ENCODE results near the gene CGN. TPM values are rescaled to one million over a fixed set of nuclear protein-coding genes. Genes with fewer than 3 reads are reported as not detected.

CGN gene
- polyA plus RNA-seq, 1 donor: 145 TPM

DNA sequence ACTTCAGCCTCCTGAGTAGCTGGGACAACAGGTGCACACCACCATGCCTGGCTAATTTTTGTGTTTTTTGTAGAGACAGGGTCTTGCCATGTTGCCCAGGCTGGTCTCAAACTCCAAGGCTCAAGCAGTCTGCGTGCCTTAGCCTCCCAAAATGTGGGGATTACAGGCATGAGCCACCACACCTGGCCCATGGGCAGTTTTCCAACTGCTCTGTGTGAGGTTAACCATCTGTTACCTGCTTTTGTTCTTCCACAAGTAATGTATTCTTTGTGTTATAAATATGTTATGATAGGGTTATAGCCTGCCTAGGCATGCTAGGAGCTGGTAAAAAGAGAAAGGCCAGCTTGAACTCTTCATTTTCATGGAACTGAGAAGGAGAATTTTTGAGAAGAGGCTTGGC is 59.6 kb downstream of the CGN start:
- peaks cover 12% of the 10 kb centered on the region for H3K4me1 ChIP-seq (ENCODE audit: control insufficient read depth, insufficient read depth, low read length)
- DNase-seq: no peak
- H3K9me3 ChIP-seq (ENCODE audit: control insufficient read depth, low read depth, low read length): no peaks in the 10 kb centered on the region
- H3K27me3 ChIP-seq (ENCODE audit: control insufficient read depth, insufficient read depth, low read length): no peaks in the 10 kb centered on the region
- H3K4me3 ChIP-seq (ENCODE audit: low read length): no peak overlapping the region
- H3K27ac ChIP-seq (ENCODE audit: low read length): peak overlapping the region; percentile 28
- H3K36me3 ChIP-seq (ENCODE audit: control insufficient read depth, insufficient read depth, low read length): peaks cover 60% of the 10 kb centered on the region
- WGBS (ENCODE audit: insufficient coverage, low lambda C conversion rate): no CpG with 5 or more reads among the region's 1 CpG

DNA sequence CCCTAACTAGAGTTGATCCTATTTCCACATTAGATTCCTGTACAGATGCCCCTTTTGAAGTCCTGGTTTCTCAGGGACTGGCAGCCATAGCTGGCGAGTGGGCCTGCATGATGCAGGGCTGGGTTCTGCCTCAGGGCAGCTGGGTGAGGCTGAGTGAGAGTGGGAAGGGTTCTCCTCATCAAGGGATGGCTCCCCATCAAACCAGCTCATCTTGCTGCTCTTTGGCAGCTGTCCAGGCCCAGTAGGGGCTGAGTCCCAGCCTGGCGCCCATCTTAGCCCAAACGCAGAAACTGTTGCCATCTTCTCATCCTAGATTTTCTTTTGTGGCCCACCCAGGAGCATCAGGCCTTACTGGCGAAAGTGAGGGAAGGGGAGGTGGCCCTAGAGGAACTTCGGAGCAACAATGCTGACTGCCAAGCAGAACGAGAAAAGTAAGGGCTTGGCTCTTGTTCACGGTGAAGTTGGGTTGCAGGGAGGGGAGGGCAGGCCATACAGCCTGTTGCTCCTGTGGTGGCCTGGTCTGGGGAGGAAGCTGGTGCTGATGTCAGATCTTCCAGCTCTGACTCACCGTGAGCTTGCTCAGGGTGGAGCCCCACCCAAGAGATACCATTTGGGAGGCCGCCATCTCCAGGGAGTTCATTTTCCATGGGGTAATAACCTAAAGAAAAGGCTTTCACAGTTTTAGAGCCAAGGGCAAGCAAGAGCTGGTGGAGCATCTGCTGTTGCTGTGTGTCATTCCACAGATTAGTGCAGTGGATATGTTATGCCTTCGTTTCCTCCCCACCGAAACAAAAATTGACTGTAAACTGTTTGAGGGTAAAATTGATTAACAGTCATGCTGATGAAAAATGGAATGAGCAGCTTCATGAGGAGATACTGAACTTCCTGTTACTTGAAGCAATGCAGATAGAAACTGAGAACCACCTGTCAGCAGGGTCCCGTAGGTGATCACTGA is 63.7 kb downstream of the CGN start:
- no peaks in the 10 kb centered on the region for H3K27me3 ChIP-seq (ENCODE audit: control insufficient read depth, insufficient read depth, low read length)
- no CpG with 5 or more reads among the region's 12 CpGs for WGBS (ENCODE audit: insufficient coverage, low lambda C conversion rate)
- no peak for DNase-seq
- H3K9me3 ChIP-seq (ENCODE audit: control insufficient read depth, low read depth, low read length): no peaks in the 10 kb centered on the region
- no peak overlapping the region for H3K4me3 ChIP-seq (ENCODE audit: low read length)
- H3K36me3 ChIP-seq (ENCODE audit: control insufficient read depth, insufficient read depth, low read length): peaks cover 69% of the 10 kb centered on the region
- H3K27ac ChIP-seq (ENCODE audit: low read length): no peak overlapping the region
- H3K4me1 ChIP-seq (ENCODE audit: control insufficient read depth, insufficient read depth, low read length): peaks cover 7% of the 10 kb centered on the region

DNA sequence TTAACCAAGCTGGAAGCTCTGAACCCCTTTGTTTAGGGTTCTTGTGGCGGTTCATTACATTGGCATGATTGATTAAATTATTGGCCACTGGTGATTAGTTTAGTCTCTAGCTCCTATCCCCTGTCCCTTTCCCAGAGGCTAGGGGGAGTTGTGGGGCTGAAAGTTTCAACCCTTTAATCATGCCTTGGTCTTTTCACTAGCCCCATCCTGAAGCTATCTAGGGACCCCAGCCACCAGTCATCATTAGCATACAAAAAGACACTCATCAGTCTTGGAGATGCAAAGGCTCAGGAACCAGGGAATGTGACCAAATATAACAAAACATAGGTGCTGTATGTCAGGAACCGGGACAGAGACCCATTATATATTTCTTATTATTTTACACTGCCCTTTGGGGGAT is 66.0 kb downstream of the CGN start:
- H3K36me3 ChIP-seq (ENCODE audit: control insufficient read depth, insufficient read depth, low read length): peaks cover 72% of the 10 kb centered on the region

DNA sequence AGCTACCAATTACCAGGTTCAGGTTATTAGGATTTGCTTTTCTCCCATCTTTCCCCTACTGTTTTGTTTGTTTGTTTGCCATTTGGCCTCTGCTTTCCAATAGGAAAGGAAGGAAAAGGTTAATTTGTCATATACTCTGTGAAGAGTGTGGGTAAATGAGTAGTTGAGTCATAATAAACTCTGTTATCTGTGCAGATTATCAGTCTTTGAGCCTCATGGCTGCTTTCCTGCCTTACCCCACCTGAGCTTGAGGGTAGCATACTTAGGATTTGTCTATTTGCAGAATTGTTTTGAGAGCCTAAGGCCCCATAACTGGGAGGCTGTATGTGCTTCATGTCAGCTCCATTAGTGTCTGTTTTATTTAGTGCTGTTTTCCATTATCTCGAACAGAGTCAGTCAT is 67.8 kb downstream of the CGN start:
- no CpG with 5 or more reads among the region's 1 CpG for WGBS (ENCODE audit: insufficient coverage, low lambda C conversion rate)
- DNase-seq: no peak
- Histone ChIP-seq H3K4me3 (ENCODE audit: low read length) (no peak overlapping the region), H3K27me3 (ENCODE audit: control insufficient read depth, insufficient read depth, low read length) (no peaks in the 10 kb centered on the region), H3K36me3 (ENCODE audit: control insufficient read depth, insufficient read depth, low read length) (peaks cover 67% of the 10 kb centered on the region), H3K4me1 (ENCODE audit: control insufficient read depth, insufficient read depth, low read length) (no peaks in the 10 kb centered on the region), H3K9me3 (ENCODE audit: control insufficient read depth, low read depth, low read length) (no peaks in the 10 kb centered on the region), H3K27ac (ENCODE audit: low read length) (no peak overlapping the region)

More for the DNA sequence above, 66.0 kb downstream of the CGN start:
- Histone ChIP-seq H3K27me3 (ENCODE audit: control insufficient read depth, insufficient read depth, low read length) (no peaks in the 10 kb centered on the region), H3K4me3 (ENCODE audit: low read length) (no peak overlapping the region), H3K4me1 (ENCODE audit: control insufficient read depth, insufficient read depth, low read length) (no peaks in the 10 kb centered on the region), H3K27ac (ENCODE audit: low read length) (no peak overlapping the region), H3K9me3 (ENCODE audit: control insufficient read depth, low read depth, low read length) (no peaks in the 10 kb centered on the region)
- no peak for DNase-seq
- WGBS (ENCODE audit: insufficient coverage, low lambda C conversion rate): no CpG with 5 or more reads among the region's 2 CpGs

DNA sequence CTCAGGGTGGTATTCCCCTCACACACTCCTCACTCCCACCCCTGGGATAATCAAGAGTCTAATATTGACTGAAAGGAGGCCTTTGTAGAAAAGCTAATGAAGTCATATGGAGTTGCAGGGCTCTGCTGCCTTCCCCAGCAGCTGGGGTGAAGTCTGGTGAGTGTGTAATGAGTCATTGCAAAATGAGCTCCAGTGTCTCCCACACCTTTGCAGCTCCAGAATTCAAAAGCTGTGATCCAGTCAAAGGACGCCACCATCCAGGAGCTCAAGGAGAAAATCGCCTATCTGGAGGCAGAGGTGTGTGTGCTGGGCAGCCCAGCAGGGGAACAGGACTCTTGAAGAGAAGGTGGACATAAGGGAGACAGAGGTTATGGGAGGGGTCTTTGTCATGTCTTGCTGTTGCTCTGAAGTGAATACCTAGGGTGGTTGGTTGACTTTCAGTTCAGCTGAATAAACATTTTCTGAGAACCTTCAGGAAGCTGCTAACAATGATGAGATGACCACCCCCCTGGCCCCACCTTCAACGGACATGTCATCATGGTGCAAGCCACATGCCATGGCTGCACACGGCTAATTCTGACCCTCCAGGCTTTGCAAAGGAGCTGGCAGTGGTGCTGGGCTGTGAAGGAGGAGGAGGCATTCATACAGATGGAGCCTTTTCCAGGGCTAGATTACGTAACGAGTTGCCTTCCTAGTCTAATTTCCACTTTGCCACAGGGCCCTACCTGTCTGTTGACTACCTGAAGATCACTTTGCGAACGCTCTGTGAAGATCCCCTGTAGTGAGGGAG is 68.4 kb downstream of the CGN start:
- Histone ChIP-seq H3K36me3 (ENCODE audit: control insufficient read depth, insufficient read depth, low read length) (peaks cover 60% of the 10 kb centered on the region), H3K27ac (ENCODE audit: low read length) (no peak overlapping the region), H3K9me3 (ENCODE audit: control insufficient read depth, low read depth, low read length) (no peaks in the 10 kb centered on the region), H3K27me3 (ENCODE audit: control insufficient read depth, insufficient read depth, low read length) (no peaks in the 10 kb centered on the region), H3K4me3 (ENCODE audit: low read length) (no peak overlapping the region), H3K4me1 (ENCODE audit: control insufficient read depth, insufficient read depth, low read length) (no peaks in the 10 kb centered on the region)
- DNase-seq: no peak
- WGBS (ENCODE audit: insufficient coverage, low lambda C conversion rate): 50% methylated on average over 2 of the region's 8 CpGs

DNA sequence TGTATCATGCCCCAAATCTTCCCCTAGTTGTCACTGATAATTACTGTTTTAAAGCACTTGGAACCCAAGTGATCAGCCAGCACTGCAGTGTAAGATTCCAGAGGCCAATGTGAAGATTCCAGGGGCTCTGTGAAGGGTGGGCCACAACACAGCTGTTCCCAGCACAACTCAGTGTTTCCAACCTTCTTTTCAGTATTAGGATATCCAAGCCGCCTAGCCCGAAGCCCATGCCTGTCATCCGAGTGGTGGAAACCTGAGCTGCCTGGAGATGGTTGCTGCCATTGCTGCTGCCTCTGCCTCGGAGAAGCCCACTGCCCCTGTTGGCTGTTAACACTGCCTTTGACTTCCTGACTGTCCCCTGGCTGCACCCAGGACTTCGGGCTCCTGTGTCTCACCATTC is 70.3 kb downstream of the CGN start:
- DNase-seq: no peak
- WGBS (ENCODE audit: insufficient coverage, low lambda C conversion rate): no CpG with 5 or more reads among the region's 5 CpGs
- H3K27ac ChIP-seq (ENCODE audit: low read length): no peak overlapping the region
- no peaks in the 10 kb centered on the region for H3K27me3 ChIP-seq (ENCODE audit: control insufficient read depth, insufficient read depth, low read length)
- peaks cover 12% of the 10 kb centered on the region for H3K4me1 ChIP-seq (ENCODE audit: control insufficient read depth, insufficient read depth, low read length)
- H3K36me3 ChIP-seq (ENCODE audit: control insufficient read depth, insufficient read depth, low read length): peaks cover 47% of the 10 kb centered on the region
- no peaks in the 10 kb centered on the region for H3K9me3 ChIP-seq (ENCODE audit: control insufficient read depth, low read depth, low read length)
- no peak overlapping the region for H3K4me3 ChIP-seq (ENCODE audit: low read length)

DNA sequence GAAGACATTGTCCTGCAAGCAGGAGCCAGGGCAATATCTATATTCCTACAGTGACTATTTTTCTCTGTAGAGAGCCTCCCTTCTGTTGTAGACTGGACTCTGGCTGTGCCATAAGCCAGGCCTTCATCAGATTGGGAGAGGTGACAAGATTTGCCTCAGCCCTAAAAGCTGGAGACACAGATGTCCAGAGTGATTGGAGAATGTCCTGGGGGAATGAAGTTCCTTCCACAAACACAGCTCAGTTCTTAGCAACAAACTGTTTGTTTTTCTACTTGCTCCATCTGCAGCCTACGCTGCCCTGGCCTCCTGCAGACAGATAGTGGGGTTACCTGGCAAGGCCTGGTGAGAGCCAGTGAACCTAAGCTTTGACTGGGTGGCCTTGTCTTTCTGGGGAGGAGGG is 70.7 kb downstream of the CGN start:
- Histone ChIP-seq H3K9me3 (ENCODE audit: control insufficient read depth, low read depth, low read length) (no peaks in the 10 kb centered on the region), H3K27me3 (ENCODE audit: control insufficient read depth, insufficient read depth, low read length) (no peaks in the 10 kb centered on the region), H3K36me3 (ENCODE audit: control insufficient read depth, insufficient read depth, low read length) (peaks cover 47% of the 10 kb centered on the region), H3K4me3 (ENCODE audit: low read length) (no peak overlapping the region), H3K27ac (ENCODE audit: low read length) (no peak overlapping the region), H3K4me1 (ENCODE audit: control insufficient read depth, insufficient read depth, low read length) (peaks cover 14% of the 10 kb centered on the region)
- no CpG with 5 or more reads among the region's 1 CpG for WGBS (ENCODE audit: insufficient coverage, low lambda C conversion rate)
- DNase-seq: no peak

DNA sequence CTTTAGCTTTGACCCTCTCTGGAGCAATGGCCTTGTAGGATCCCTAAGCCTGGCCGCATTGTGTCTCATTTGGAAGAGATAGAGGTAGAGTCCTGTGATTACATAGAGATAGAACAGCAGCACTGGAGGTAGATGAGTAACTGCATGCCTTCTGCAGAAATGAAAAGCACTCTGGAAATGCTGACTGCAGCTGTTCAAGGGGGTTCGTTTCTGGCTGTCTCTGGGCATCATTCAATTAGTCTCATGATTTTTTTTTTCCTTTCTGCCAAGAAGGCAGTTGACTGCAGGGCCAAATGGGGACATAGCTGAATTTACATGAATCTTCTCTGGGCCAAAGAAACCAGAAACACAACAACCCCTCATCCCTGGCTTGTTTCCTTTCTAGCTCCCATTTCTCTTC is 72.6 kb downstream of the CGN start:
- Histone ChIP-seq H3K9me3 (ENCODE audit: control insufficient read depth, low read depth, low read length) (no peaks in the 10 kb centered on the region), H3K27me3 (ENCODE audit: control insufficient read depth, insufficient read depth, low read length) (no peaks in the 10 kb centered on the region), H3K27ac (ENCODE audit: low read length) (peak overlapping the region; percentile 8), H3K4me1 (ENCODE audit: control insufficient read depth, insufficient read depth, low read length) (peaks cover 14% of the 10 kb centered on the region), H3K36me3 (ENCODE audit: control insufficient read depth, insufficient read depth, low read length) (peaks cover 30% of the 10 kb centered on the region), H3K4me3 (ENCODE audit: low read length) (no peak overlapping the region)
- no peak for DNase-seq
- WGBS (ENCODE audit: insufficient coverage, low lambda C conversion rate): no CpG with 5 or more reads among the region's 2 CpGs

DNA sequence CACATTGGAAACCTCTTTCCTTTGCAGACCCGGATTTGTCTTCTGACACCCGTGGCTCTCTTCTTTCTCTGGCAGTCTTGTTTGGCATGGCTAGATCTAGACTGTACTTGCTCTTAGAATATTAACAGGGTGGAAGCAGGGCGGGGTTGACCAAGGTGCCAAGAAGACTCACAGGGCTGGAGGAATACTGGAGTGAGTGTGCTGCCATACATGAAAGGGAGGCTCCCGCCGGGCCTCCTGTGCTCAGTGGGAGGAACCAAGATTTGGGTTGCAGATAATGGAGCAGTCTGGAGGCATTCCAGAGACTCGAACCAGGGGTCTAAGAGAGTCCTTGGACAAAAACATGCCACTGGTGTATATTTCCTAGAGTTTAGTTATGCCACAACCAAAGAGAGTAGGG is 73.1 kb downstream of the CGN start:
- Histone ChIP-seq H3K36me3 (ENCODE audit: control insufficient read depth, insufficient read depth, low read length) (peaks cover 26% of the 10 kb centered on the region), H3K4me1 (ENCODE audit: control insufficient read depth, insufficient read depth, low read length) (peaks cover 14% of the 10 kb centered on the region), H3K27ac (ENCODE audit: low read length) (peak overlapping the region; percentile 8), H3K9me3 (ENCODE audit: control insufficient read depth, low read depth, low read length) (no peaks in the 10 kb centered on the region), H3K4me3 (ENCODE audit: low read length) (no peak overlapping the region), H3K27me3 (ENCODE audit: control insufficient read depth, insufficient read depth, low read length) (no peaks in the 10 kb centered on the region)
- DNase-seq: no peak
- WGBS (ENCODE audit: insufficient coverage, low lambda C conversion rate): 75% methylated on average over 2 of the region's 6 CpGs

DNA sequence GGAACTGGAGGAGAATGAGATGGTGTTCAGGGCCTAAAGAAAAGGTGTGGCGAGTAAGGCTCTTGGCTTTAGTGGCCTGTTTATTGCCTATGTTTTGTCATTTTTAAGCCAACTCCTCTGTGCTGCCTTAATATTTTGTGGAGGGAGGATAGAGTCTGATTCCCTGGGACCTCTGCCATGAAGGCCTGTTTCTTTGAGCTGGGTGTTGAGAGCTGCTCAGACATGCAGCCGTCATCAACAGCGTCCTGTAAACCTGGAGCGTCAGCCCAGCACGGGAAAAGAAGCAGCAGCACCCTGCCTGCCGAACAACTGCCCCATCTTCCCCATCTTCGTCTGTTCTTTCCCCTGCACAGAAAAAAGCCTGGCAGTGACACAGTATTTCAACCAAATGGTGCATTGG is 73.6 kb downstream of the CGN start:
- peaks cover 14% of the 10 kb centered on the region for H3K4me1 ChIP-seq (ENCODE audit: control insufficient read depth, insufficient read depth, low read length)
- WGBS (ENCODE audit: insufficient coverage, low lambda C conversion rate): 83% methylated on average over 1 of the region's 7 CpGs

More for the DNA sequence above, 73.6 kb downstream of the CGN start:
- Histone ChIP-seq H3K9me3 (ENCODE audit: control insufficient read depth, low read depth, low read length) (no peaks in the 10 kb centered on the region), H3K4me3 (ENCODE audit: low read length) (no peak overlapping the region), H3K27me3 (ENCODE audit: control insufficient read depth, insufficient read depth, low read length) (no peaks in the 10 kb centered on the region), H3K27ac (ENCODE audit: low read length) (peak overlapping the region; percentile 94), H3K36me3 (ENCODE audit: control insufficient read depth, insufficient read depth, low read length) (peaks cover 21% of the 10 kb centered on the region)
- no peak for DNase-seq

Measured in large intestine (tissue), 3 donors.